NCI-H1694 treated with DMSO at 0.1 percent for 48 hours (cell line): Measurements from ENCODE around the gene FAM219A.

Experiments
- DNase-seq: peaks from one replicate; lab custom pipeline; 2025; lab: John Stamatoyannopoulos, UW

Gene FAM219A

DNA sequence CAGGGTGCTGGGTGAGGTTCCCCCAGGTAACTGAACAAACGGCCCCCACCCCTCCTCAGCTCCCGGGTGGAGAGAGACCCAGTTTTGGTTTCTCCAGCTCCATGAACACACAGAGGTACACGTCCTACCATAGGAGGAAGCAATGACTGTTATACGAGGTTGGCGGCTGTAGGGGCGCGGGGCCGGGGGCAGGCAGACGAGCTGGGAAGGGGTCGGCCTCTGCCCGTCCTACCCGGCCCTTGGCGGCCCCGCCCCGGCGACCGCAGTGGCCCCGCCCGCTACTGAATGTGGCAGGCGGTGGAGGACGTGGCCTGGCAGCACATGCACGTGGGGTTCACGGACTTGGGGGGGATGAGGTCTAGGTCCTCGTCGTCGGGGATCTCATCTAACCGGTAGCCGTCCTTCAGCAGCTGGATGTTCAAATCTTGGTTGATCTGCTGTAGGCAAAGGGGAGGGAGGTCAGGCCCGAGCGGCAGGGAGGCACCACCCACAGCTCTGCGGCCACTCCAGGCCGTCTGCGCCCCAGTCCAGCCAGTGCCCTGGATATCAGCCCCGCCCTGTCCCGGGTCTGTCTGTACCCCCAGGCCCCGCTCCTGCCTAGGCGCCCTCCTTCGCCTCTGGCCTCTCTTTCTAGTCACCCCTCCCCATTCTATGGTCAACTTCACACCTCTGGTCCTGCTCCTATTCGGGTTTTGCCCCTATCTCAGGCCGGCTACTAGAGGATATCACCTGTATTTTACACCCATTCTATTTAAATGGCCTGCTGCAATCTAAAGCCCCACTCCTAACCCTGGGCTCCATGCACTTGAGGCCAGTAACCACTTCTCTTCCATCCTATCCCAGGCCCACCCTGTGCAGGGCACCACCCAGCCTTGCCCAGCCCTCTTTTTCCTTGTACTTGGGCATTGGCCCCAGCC, 57.4 kb downstream of the FAM219A start:
- DNase-seq: no peak

DNA sequence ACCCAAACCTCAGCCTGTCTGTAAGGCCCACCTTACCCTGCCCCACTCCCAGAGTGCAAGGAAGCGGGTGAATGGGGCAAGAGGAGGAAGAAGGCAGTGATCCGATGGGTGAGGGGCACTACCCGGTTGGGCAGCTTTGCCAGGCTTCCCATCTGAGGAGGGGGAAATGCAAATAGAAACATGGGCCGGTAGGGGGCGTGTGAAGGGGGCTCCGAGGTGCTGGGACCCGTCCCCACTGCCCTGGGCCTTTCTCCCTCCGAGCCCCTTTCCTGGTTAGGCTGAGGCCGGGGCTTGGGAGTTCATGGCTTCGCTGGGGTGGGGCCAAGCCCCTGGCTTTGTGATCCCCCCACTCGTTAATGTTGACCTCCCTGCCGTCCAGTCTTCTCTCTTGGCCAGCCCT, 58.1 kb downstream of the FAM219A start:
- DNase-seq: no peak

DNA sequence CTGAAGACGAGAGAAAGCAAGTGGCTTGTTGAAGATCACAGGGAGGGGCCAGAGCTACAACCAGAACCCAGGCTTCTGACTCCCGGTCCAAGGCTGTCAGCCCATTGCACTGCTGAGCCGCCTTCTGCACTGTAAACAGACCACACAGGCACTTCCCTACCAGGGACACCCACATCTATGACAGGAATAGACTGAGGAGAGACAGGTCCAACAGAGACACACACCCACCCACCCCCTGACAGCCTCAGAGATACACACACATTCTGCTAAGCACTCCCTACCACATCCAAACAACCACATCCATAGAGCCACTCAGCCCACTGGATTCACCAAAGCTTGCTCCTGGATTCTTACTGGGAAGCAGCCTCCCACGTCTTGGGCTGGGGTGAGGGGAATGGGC, 58.6 kb downstream of the FAM219A start:
- no peak for DNase-seq

DNA sequence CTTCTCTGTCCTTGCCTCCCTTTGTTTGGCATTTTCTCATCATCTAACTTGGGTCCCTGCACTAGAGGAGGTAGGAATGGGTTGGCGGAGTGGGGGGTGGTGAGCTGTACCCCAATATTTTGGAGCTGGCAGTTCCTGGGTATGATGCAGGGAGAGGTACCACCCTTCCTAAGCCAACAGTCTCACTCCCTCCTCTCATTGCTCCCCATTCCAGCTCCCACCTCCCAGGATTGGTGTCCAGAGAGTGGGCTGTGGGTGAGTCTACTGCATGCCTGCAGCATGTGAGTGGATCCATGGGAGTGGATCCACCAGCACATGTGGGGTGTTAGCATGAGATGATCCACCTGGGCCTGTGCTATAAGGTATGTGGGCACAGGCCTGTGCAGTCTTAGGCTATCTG, 59.5 kb downstream of the FAM219A start:
- no peak for DNase-seq

DNA sequence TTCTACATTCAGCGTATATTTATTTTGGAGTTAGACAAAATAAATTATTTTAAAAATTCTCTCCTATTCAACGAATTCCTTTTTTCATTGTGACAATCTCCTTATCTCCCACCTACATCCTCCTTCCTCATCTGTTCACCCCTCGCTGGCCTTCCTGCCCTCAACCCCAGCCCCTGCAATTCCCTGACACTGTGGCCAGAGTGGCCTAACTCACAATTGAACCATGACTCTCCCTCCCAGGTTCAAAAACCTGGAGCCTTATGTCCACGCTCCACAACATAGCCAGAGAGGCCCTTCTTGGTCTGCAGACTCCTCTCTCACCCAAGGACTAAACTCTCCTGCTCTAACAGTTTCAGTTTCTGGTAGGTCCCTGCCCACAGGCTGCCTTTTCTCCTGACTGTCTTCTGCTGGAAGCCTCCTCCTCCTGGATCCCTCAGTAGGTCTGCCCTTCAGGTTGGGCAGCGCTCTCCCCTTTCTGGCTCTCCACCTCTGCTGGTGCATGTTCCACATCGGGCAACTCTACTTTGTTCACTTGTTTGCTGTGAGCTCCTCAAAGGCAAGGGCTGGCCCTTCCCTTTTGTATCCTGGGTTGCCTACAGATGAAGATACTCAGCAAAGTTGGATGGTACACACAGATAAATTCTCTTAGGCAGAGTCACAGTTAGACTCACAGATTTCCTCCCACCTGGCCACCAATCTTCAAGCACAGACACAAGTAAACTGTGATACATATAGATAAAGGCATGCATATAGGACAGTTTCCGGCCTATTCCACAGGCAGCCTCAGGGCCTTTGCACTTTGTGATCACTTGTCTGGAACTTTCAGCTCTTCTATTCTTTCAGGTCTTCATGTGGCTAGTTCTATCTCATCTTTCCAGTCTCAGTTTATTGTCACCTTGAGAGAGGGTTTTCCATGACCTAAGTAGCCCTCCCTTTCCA, 61.8 kb downstream of the FAM219A start:
- DNase-seq: no peak

DNA sequence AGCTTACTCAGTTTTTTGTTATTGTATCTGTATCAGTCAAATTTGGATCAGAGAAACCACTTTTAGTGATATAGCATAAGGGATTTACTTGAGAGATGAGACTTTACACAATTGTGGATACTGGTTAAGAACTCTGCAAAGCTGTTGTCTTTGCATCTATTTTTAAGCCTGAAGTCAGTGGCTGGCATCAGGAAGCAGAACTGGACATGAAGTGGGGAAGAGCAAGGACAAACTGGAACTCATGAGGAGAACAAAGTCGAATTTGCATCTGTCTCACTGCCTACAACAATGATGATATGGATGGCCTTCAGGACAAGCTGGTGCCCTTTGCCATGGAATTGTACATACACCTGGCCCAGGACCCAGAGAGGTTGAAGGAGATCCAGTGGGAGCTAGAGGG, 65.9 kb downstream of the FAM219A start:
- no peak for DNase-seq

DNA sequence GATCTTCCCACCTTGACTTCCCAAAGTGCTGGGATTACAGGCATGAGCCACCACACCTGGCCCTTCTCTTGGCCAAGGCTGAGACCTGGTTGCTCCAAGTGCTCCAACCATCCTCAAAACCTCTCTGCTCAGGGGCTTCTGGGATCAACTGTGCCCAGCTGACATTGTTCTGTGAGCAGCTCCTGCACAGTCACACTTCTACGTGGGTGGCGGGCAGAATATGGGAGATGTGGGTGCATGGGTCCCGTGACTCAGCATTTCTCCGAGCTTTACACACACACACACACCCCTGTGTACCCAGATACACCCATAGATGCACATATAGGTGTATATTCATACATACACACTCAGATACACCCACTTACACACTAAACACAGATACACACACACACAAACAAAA, 71.1 kb downstream of the FAM219A start:
- DNase-seq: no peak

DNA sequence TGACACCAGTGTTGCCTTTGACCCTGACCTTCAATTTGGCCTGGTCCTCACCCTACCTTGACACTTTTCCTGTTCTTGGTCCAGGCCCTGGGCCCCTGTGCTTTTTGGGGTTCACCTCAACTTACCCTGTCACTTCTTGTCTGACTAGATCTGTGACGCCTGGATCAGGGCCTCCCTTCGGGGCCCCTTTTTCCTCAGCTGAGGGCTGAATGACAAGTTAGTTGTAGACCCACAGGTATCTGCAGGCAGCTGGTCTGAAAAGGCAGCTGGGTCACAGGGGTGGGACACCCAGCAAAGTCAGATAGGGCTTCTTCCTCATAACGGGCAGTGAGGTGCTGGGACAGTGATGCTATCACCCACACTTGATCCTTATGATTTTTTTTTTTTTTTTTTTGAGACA, 71.7 kb downstream of the FAM219A start:
- DNase-seq: no peak

DNA sequence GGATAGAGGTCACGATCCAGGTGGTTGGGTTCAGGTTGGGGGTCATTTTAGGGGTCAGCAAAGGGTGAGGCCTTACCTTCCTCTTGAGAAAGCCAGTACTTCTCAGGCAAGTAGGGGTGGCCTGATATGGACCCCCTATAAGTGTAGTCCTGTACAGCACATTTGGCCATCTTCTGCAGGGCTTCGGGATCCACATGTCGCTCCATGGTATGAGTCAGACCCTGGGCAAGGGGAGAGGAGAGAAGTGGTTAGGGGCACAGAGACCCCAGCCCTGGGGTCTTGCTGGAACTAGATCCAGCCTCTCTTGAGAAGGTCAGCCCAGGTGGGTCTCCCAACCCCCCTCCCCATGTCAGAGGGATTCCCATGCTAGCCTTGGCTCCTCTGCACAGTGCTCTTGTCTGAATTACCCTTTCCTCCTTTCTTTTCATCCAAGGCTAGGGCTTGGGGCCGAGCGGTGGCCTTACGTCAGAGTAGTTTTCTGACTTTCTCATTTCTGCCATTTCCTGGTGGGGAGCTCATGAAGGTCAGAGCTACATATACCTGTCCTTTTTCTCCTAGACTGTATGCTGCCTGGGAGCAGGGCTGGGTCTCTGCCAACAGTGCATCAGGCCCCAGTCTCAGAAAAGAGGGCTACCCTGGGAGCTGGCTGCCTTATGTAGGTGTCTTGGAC, 72.7 kb downstream of the FAM219A start:
- DNase-seq: no peak

DNA sequence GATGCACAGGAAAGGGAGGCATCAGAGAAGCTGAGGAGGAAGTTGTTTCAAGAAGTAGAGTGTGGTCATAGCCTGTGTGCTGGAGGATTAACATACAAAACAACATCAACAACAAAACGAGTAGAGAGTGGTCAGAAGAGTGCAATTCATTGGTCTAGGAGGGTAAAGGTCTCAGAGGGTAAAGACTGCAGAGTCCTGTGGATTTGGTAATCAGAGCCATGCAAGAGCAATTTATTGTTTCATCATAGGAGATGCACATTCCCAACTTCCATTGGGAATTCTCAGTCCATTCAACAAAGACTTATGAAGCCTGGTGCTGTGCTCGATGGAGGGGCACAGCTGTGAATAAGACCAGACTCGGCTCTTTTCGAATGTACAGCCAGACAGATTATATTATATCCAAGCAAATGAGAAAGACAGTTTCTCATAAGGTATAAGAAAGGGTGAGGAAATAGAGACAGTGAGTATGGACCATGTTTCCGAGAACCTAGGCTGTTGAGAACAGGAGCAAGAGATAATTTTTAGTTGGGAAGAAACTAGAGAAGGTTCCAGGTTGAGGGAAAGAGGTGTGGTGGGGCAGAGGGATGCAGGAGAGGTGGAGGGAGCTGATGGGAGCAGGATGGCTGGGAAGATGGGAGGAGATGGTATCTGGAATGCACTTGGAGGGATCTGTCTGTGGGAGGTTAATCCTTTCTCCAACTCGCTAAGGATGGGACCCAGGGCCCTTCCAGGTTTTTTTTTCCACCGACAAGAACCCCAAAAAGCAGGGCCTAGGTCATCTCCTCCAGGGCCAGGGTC, 73.8 kb downstream of the FAM219A start:
- no peak for DNase-seq

DNA sequence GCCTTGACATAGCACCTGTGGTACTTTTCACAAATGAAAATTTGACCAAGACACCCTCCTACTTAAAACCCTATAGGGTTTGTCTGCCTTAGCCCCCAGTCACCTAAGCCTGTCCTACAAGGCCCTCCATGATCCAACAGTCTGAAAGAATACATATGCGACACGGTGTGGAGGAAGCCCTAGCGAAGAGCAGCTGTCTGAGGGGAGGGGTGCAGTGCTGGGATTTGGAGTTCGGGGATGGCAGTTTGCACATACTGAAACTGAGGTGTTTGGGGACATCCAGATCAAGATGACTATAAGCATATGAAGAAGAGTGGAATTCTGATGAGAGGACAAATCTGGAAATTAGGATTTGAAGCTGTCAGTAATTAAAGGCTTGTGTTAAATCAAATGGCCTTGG, 74.5 kb downstream of the FAM219A start:
- no peak for DNase-seq

DNA sequence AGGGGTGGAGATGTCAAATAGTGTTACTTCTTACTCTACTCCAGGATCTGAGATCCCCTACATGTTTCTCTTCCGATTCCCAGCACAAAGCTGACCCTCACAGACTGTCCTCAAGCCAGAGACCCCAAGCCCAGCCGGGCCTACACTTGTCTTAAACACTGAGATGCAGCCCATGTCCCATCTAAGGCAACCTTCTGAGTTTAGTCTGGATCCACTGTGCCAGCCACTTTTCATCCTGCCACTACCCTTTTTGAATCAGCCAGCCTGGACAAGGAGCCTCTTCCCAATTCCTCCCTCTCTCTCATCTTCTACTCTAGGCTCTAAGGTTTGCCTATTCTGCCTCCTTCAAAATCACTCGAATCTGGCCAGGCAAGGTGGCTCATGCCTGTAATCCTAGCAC, 75.5 kb downstream of the FAM219A start:
- no peak for DNase-seq

DNA sequence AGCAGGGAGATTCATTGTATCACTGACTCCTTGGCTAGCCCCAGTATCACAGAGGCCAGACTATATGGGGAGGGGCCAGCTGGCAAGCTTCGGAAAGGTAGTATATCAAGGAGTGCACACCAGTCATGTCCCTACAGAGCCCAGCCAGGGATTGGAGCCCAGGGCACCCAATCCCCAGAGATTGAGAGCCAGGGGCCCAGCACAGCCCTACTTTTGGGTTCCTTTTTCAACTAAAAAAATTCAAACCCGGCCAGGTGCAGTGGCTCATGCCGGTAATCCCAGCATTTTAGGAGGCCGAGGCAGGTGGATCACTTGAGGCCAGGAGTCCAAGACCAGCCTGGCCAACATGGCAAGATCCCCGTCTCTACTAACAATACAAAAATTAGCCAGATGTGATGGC, 76.3 kb downstream of the FAM219A start:
- no peak for DNase-seq

DNA sequence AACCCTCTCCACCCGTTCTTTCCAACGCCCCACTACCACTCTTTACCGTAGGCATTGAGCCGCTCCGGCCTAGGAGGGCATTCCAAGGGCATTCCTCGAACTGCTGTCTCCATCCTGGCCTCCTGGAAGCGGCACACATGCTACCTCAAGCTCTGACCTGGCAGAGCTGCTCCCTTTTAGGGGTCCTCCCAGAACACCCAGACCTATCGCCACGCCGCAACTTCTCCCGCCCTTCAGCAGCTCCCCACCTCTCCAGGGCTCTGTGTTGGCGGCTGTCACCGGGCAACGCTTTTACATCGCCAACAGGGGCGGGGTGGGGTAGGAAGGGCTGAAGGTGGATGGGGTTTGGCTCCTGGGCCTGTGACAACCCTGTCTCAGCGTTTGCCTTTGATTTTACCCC, 77.0 kb downstream of the FAM219A start:
- no peak for DNase-seq

DNA sequence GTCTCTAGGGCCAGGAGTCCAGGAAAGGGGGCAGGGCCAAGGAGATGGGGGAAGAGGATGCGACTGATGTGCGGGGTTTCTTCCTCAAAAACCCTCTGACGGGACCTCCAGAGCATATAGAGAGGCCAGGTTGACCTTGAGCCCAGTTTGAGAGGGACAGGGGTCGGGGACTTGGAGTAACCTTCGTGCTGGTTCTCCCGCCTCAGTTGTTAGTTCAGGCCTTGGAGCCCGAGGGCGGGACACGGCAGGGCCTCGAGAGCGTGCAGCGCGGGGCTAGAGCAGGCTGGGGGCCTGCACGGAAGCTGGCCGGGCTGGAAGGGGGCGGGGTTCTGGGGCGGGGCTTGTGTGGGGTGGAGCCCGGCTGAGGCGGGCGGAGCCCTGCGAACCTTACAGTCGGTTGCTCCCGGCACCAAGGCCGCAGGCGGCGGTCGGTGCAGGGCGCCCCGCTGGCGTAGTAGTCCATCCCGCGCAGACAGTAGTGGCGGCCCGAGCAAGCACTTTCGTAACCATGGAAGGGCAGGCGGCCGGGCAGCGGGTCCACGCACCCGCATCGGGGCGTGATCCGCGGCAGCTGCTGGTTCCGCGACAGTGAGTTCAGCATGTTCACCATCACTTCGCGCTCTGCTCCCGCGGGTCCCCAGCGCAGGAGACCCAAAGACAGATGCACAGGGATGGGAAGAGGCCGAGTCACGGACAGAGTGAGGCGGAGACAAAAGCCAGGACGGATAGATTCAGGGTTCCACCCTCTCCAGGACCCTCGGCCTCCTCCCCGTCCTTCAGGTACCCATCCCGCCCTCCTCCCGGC, 77.7 kb downstream of the FAM219A start:
- DNase-seq: peak; percentile 24

DNA sequence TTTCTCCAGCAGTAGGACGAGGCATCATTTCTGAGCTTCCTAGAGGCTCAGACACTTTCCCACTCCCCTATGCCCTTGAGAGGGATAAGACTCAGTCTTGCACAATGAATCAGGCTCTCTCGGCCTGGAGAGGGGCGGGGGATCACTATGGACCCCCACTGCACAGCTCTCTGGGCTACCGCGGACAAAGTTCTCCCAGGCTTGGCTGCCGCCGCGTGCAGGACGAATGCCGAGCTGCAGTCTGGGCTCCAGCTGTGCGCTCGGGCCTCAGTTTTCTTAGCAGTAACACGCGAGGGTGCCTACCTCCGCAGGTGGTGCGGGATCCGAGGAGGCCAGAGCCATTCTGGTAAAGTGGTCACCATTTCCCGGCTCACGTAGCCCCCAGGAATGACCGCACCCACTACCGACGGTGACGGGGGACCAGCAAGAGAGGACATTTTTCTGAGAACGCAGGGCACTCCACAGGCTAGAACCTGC, 78.3 kb downstream of the FAM219A start:
- DNase-seq: no peak

DNA sequence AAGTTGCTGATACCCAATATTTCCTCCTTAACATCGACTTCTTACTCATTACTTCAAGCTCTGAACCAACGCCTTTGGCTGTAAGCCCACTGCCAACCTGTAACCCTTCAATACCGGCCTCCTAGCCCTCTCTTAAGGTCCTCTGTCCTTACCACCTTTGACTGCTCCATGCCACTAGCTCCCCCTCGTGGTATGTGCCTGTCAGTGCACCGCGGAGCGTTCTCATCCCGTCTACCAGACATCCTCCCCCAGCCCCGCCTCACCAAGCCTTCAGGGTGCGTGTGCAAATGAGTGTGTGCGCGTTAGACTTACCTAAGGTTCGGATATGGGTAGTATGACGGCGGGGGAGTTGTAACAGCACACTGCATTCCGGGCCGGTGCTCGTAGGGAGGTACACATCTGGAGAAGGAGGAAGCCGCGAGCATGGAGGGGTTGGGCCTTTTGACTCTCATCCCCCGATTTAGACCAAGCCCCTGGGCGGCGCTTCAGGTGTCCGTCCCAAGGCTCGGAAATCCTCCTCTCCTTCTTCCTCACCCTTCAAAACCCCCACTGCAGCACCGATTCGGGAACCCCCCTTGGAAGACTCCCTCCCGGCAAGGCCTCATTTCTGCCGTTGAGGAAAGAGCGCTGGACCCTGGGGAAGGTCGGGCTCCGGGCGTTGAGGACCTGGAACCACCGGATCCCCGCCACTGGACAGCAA, 78.9 kb downstream of the FAM219A start:
- DNase-seq: peak; percentile 84

DNA sequence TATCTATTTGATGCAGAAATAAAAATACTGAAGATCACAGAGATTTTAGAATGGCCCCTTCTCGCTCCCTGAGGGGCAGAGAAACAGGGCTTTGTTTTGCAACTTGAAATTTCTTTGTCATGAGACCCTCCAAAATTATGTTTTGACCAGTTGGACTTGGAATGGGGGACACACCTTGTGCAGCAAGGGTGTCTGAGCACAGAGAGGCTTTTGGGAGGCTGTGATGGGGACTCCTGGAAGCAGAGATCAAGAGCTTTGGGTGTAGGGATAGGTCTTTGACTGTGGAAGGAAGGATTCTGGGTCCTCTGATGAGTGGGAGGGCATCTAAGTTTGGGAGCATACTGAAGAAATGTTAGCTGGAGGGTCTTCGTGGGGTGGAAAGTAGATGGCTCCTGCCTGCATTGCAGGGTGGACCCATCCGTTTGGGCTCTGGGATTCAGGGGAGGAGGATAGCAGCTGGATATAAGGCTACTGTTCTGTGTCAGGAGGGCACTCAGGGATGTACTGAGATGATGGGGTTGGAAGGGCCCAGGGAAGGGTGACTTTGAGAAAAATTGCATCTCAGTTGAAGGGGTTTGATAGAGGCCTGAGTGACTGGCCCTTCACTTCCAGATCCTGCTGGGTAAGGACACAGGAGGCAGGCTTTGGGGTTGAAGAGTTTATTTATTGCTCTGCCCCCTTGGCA, 79.9 kb downstream of the FAM219A start:
- DNase-seq: no peak

DNA sequence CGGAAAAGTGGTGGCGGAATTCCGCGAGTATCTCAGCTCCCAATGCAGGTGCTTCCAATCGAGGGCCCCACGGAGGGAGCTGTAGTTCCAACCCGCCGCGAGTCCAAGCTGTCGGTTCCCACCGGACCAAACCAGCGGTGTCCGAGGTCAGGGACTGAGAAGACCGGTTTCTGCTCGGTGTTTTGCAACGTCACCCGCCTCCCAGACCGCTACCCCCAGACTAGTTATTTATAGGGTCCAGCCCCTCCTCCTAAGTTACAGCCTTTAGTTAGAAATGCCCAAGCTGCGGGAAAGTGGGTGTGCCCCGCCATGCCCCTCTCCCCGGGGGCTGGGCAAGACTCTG, 81.0 kb downstream of the FAM219A start:
- peak; percentile 47 for DNase-seq
